ENCODE results near the gene HCN2.

Gene HCN2

GRCh38 chr19:591099-591958, 1.6 kb downstream of the HCN2 start:
- no peak overlapping the region for H3K4me2 ChIP-seq (ENCODE audit: low read depth, low read length, poor library complexity, severe bottlenecking)
- no peaks in the 10 kb centered on the region for H3K9me3 ChIP-seq (ENCODE audit: insufficient read depth, low read length)
- TF ChIP-seq EZH2phosphoT487 (conservative IDR thresholded peaks at IDR 0.05; ENCODE audit: low read length) (no peak), CTCF (IDR thresholded peaks at IDR 0.05; ENCODE audit: insufficient read depth, low read length, poor library complexity, severe bottlenecking) (no peak)
- H3K36me3 ChIP-seq (ENCODE audit: low read length), result no peaks in the 10 kb centered on the region
- no peak overlapping the region for H2AFZ ChIP-seq (ENCODE audit: low read depth, low read length, severe bottlenecking)
- no peaks in the 10 kb centered on the region for H3K79me2 ChIP-seq (ENCODE audit: insufficient read depth, low read length)
- H3K4me3 ChIP-seq (ENCODE audit: insufficient read depth, low read length, poor library complexity, severe bottlenecking), result no peak overlapping the region
- H4K20me1 ChIP-seq (ENCODE audit: low read depth, low read length), result no peaks in the 10 kb centered on the region
- no peaks in the 10 kb centered on the region for H3F3A ChIP-seq (ENCODE audit: insufficient read depth)
- no peak overlapping the region for H3K27ac ChIP-seq (ENCODE audit: low read depth, low read length)
- H3K9me2 ChIP-seq (replicated peaks; ENCODE audit: insufficient read depth, low read length), result no peaks in the 10 kb centered on the region
- no peaks in the 10 kb centered on the region for H3K27me3 ChIP-seq (ENCODE audit: low read length)
- no peak overlapping the region for H3K9ac ChIP-seq (ENCODE audit: low read length)

- Histone ChIP-seq H4K20me1 (ENCODE audit: low read depth, low read length) (no peaks in the 10 kb centered on the region), H3K4me2 (ENCODE audit: low read depth, low read length, poor library complexity, severe bottlenecking) (no peak overlapping the region), H2AFZ (ENCODE audit: low read depth, low read length, severe bottlenecking) (no peak overlapping the region), H3K79me2 (ENCODE audit: insufficient read depth, low read length) (no peaks in the 10 kb centered on the region), H3F3A (ENCODE audit: insufficient read depth) (no peaks in the 10 kb centered on the region), H3K36me3 (ENCODE audit: low read length) (no peaks in the 10 kb centered on the region), H3K27ac (ENCODE audit: low read depth, low read length) (no peak overlapping the region), H3K9me2 (replicated peaks; ENCODE audit: insufficient read depth, low read length) (no peaks in the 10 kb centered on the region), H3K9ac (ENCODE audit: low read length) (no peak overlapping the region), H3K27me3 (ENCODE audit: low read length) (no peaks in the 10 kb centered on the region), H3K4me3 (ENCODE audit: insufficient read depth, low read length, poor library complexity, severe bottlenecking) (no peak overlapping the region), H3K9me3 (ENCODE audit: insufficient read depth, low read length) (no peaks in the 10 kb centered on the region)
- TF ChIP-seq EZH2phosphoT487 (conservative IDR thresholded peaks at IDR 0.05; ENCODE audit: low read length), result no peak
- no peak for TF ChIP-seq CTCF (IDR thresholded peaks at IDR 0.05; ENCODE audit: insufficient read depth, low read length, poor library complexity, severe bottlenecking)
Observed at GRCh38 chr19:592101-592500, 2.4 kb downstream of the HCN2 start.

GRCh38 chr19:593055-593454, 3.4 kb downstream of the HCN2 start:
- no peak overlapping the region for H3K4me2 ChIP-seq (ENCODE audit: low read depth, low read length, poor library complexity, severe bottlenecking)
- no peaks in the 10 kb centered on the region for H3K27me3 ChIP-seq (ENCODE audit: low read length)
- H3K9me3 ChIP-seq (ENCODE audit: insufficient read depth, low read length), result no peaks in the 10 kb centered on the region

More at GRCh38 chr19:593055-593454, 3.4 kb downstream of the HCN2 start:
- Histone ChIP-seq H3K9ac (ENCODE audit: low read length) (no peak overlapping the region), H3K9me2 (replicated peaks; ENCODE audit: insufficient read depth, low read length) (no peaks in the 10 kb centered on the region), H3F3A (ENCODE audit: insufficient read depth) (no peaks in the 10 kb centered on the region), H4K20me1 (ENCODE audit: low read depth, low read length) (no peaks in the 10 kb centered on the region), H3K79me2 (ENCODE audit: insufficient read depth, low read length) (no peaks in the 10 kb centered on the region), H3K36me3 (ENCODE audit: low read length) (no peaks in the 10 kb centered on the region), H2AFZ (ENCODE audit: low read depth, low read length, severe bottlenecking) (no peak overlapping the region), H3K4me3 (ENCODE audit: insufficient read depth, low read length, poor library complexity, severe bottlenecking) (no peak overlapping the region), H3K27ac (ENCODE audit: low read depth, low read length) (no peak overlapping the region)
- TF ChIP-seq CTCF (IDR thresholded peaks at IDR 0.05; ENCODE audit: insufficient read depth, low read length, poor library complexity, severe bottlenecking) (no peak), EZH2phosphoT487 (conservative IDR thresholded peaks at IDR 0.05; ENCODE audit: low read length) (no peak)
